ENCODE data around the gene ZKSCAN1.
A peak's percentile ranks its signal among the peaks of the same experiment; 100 is the strongest.

GRCh38 chr7:100049441-100050291 lies 34.3 kb downstream of the ZKSCAN1 start, which contains the start of gene ZSCAN21:
- 0 out of 2 replicates have a peak, but pooled peaks have one; percentile 30 for TF ChIP-seq CTCF (conservative IDR thresholded peaks at IDR 0.05; ENCODE audit: low read depth, low read length)
- TF ChIP-seq EZH2 (IDR thresholded peaks at IDR 0.05; ENCODE audit: borderline replicate concordance, low read depth, low read length, poor library complexity, severe bottlenecking): no peak

Measured in A673 (cell line).